WTC11 (cell line): Measurements from ENCODE around the gene KCNJ6. TPM values are rescaled to one million over a fixed set of nuclear protein-coding genes. Genes with fewer than 3 reads are reported as not detected.

Experiments used
- ATAC-seq: fragments of 200-7000 bp; cut with Tn5 transposase; 2 replicates; pipeline ENCODE4 v1.10.0; 2021; ENCODE audit warnings: mild to moderate bottlenecking, moderate library complexity
- CTCF ChIA-PET: fragments of 300-600 bp; sonication (Branson Sonifier 250); formaldehyde crosslinking; loops from one replicate; lab custom pipeline; 2021; ENCODE audit warnings: antibody characterized with exemption; lab: Charles Lee
- POLR2A ChIA-PET: fragments of 350-600 bp; sonication (Branson Sonifier 250); formaldehyde crosslinking; loops from one replicate; lab custom pipeline; 2021; ENCODE audit warnings: antibody characterized with exemption; lab: Charles Lee
- DNase-seq: peaks from one replicate; pipeline ENCODE4 v3.0.0; 2021; ENCODE audit warnings: low spot score
- H3K27ac Mint-ChIP-seq: 2 replicates; pipeline ENCODE4 v1.8.0; 2021; ENCODE audit warnings: mixed read lengths
- H3K27me3 Mint-ChIP-seq: 2 replicates; pipeline ENCODE4 v1.8.0; 2021; ENCODE audit warnings: low read depth, mild to moderate bottlenecking, moderate library complexity, mixed read lengths
- H3K36me3 Mint-ChIP-seq: 2 replicates; pipeline ENCODE4 v1.8.0; 2021; ENCODE audit warnings: mixed read lengths
- H3K4me1 Mint-ChIP-seq: 2 replicates; pipeline ENCODE4 v1.8.0; 2022; ENCODE audit warnings: mixed read lengths
- H3K4me3 Mint-ChIP-seq: 2 replicates; pipeline ENCODE4 v1.8.0; 2021; ENCODE audit warnings: mild to moderate bottlenecking, moderate library complexity, mixed read lengths
- H3K9me3 Mint-ChIP-seq: 2 replicates; pipeline ENCODE4 v1.8.0; 2021; ENCODE audit warnings: mixed read lengths
- ATF2 ChIP-seq: sonication (generic); formaldehyde crosslinking; IDR thresholded peaks from 2 replicates; pipeline ENCODE4 v1.8.1; 2022; ENCODE audit warnings: low read depth, missing genetic modification reagents, borderline replicate concordance
- CREB1 ChIP-seq: sonication (generic); formaldehyde crosslinking; IDR thresholded peaks from 2 replicates; pipeline ENCODE4 v1.8.0; 2023; ENCODE audit warnings: mild to moderate bottlenecking, missing genetic modification reagents
- CTCF ChIP-seq: fragments of 200-600 bp; IDR thresholded peaks from 2 replicates; pipeline ENCODE4 v1.8.0; 2022; ENCODE audit warnings: antibody characterized with exemption
- E2F5 ChIP-seq: sonication (generic); formaldehyde crosslinking; IDR thresholded peaks from 2 replicates; pipeline ENCODE4 v1.8.1; 2022; ENCODE audit warnings: mild to moderate bottlenecking, moderate library complexity, missing genetic modification reagents
- FOXK1 ChIP-seq: sonication (generic); formaldehyde crosslinking; IDR thresholded peaks from 2 replicates; pipeline ENCODE4 v1.8.0; 2022; ENCODE audit warnings: mild to moderate bottlenecking, moderate library complexity, missing genetic modification reagents
- GTF2I ChIP-seq: fragments of 250-450 bp; sonication (Bioruptor Pico); conservative IDR thresholded peaks from 2 replicates; pipeline ENCODE4 v1.4.0; 2021; ENCODE audit warnings: mild to moderate bottlenecking
- HMGXB4 ChIP-seq: sonication (generic); formaldehyde crosslinking; IDR thresholded peaks from 2 replicates; pipeline ENCODE4 v1.8.1; 2023; ENCODE audit warnings: mild to moderate bottlenecking, moderate library complexity, missing genetic modification reagents
- PRDM15 ChIP-seq: sonication (generic); formaldehyde crosslinking; IDR thresholded peaks from 2 replicates; pipeline ENCODE4 v1.8.0; 2022; ENCODE audit warnings: missing genetic modification reagents
- SP1 ChIP-seq: sonication (generic); formaldehyde crosslinking; conservative IDR thresholded peaks from 2 replicates; pipeline ENCODE4 v1.8.1; 2022; ENCODE audit warnings: missing genetic modification reagents
- TCF7 ChIP-seq: sonication (generic); formaldehyde crosslinking; IDR thresholded peaks from 2 replicates; pipeline ENCODE4 v1.8.0; 2022; ENCODE audit warnings: mild to moderate bottlenecking, low read depth, missing genetic modification reagents, moderate library complexity
- TEAD1 ChIP-seq: sonication (generic); formaldehyde crosslinking; IDR thresholded peaks from 2 replicates; pipeline ENCODE4 v1.8.0; 2022; ENCODE audit warnings: mild to moderate bottlenecking, missing genetic modification reagents
- USF1 ChIP-seq: sonication (generic); formaldehyde crosslinking; IDR thresholded peaks from 2 replicates; pipeline ENCODE4 v1.8.0; 2022; ENCODE audit warnings: mild to moderate bottlenecking, missing genetic modification reagents
- ZNF232 ChIP-seq: sonication (generic); formaldehyde crosslinking; IDR thresholded peaks from 2 replicates; pipeline ENCODE4 v1.8.0; 2022; ENCODE audit warnings: mild to moderate bottlenecking, missing genetic modification reagents
- ZNF317 ChIP-seq: sonication (generic); formaldehyde crosslinking; IDR thresholded peaks from 2 replicates; pipeline ENCODE4 v1.8.1; 2023; ENCODE audit warnings: low read depth, mild to moderate bottlenecking, moderate library complexity, missing genetic modification reagents, borderline replicate concordance
- total RNA-seq: library from RNA; stranded (reverse); gene quantifications from 3 replicates; pipeline ENCODE4 v1.2.3, GENCODE V29; 2021

Gene KCNJ6
- total RNA-seq, 1 experiment from 2014 or later: 0.35 TPM

GRCh38 chr21:37655611-37656300 is 260.5 kb downstream of the KCNJ6 start (continued):
- no peak for TF ChIP-seq TCF7 (CRISPR knock-in tag)

- H3K9me3 Mint-ChIP-seq: peaks cover 9% of the 10 kb centered on the region; the same call in 1 of the 2 replicates
- POLR2A ChIA-PET: no interaction called here
- H3K27me3 Mint-ChIP-seq: no peaks in the 10 kb centered on the region; the same call in 1 of the 2 replicates
- H3K36me3 Mint-ChIP-seq: no peaks in the 10 kb centered on the region
- peaks cover 3% of the 10 kb centered on the region; the same call in 1 of the 2 replicates for H3K4me1 Mint-ChIP-seq
- TF ChIP-seq TEAD1 (no peak), CREB1 (CRISPR knock-in tag) (no peak), USF1 (CRISPR knock-in tag) (no peak), SP1 (CRISPR knock-in tag) (no peak)
- TF ChIP-seq, all 79 proteins: peak for 0
- DNase-seq: no peak
- Mint-ChIP-seq H3K4me3 (no peak overlapping the region), H3K27ac (no peak overlapping the region)
- CTCF ChIA-PET: no interaction called here
- no peak for ATAC-seq
Measured at GRCh38 chr21:37654596-37654995, 261.7 kb downstream of the KCNJ6 start.

GRCh38 chr21:37653201-37653600 is 263.1 kb downstream of the KCNJ6 start:
- no peak for ATAC-seq
- Mint-ChIP-seq H3K36me3 (no peaks in the 10 kb centered on the region), H3K27me3 (no peaks in the 10 kb centered on the region; the same call in 1 of the 2 replicates), H3K9me3 (peaks cover 9% of the 10 kb centered on the region; the same call in 1 of the 2 replicates), H3K4me1 (peaks cover 3% of the 10 kb centered on the region; the same call in 1 of the 2 replicates), H3K4me3 (no peak overlapping the region), H3K27ac (no peak overlapping the region)
- POLR2A ChIA-PET: no interaction called here
- CTCF ChIA-PET: no interaction called here
- no peak for DNase-seq
- no peak for TF ChIP-seq HMGXB4 (CRISPR knock-in tag)
- TF ChIP-seq ATF2 (CRISPR knock-in tag): no peak
- TF ChIP-seq E2F5 (CRISPR knock-in tag): no peak
- TF ChIP-seq GTF2I (CRISPR knock-in tag): no peak
- no peak for TF ChIP-seq ZNF317 (CRISPR knock-in tag)
- no peak for TF ChIP-seq PRDM15 (CRISPR knock-in tag)
- no peak for TF ChIP-seq ZNF232 (CRISPR knock-in tag)
- no peak for TF ChIP-seq CTCF
- TF ChIP-seq FOXK1 (CRISPR knock-in tag): no peak
- TF ChIP-seq TEAD1: no peak
